Measurements from ENCODE around the gene EVA1A.

EVA1A gene

DNA sequence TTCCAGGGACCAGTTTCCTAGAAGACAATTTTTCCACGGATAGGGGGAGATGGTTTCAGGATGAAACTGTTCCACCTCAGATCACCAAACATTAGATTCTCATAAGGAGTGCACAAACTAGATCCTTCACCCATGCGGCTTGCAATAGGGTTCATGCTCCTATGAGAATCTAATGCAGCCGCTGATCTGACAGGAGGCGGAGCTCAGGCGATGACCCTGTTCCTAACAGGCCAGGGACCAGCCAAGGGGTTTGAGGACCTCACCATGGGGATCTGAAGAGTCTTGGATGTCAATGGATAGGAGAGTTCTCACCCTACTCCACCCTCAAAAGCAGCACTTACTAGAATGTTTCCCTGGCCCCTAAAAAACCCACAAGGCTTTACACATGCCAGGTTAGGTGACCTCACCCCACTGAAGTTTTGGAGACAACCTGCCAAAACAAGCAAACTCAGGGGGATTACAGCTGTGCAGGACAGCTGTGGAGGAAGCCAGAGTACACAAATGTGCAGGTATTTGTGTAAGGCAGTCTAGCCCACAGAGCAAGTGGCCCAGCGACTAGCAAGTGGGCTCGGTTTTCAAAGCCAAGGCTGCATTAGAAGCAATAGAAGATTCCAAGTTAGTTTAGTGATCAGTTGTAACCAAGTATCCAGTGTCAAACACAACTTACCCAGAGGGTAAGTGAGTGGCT is 3.9 kb downstream of the EVA1A start:
- Histone ChIP-seq H4K20me1 (ENCODE audit: insufficient read depth, low read length, poor library complexity, severe bottlenecking) (no peaks in the 10 kb centered on the region), H3K9ac (ENCODE audit: low read depth, low read length, poor library complexity, severe bottlenecking) (no peak overlapping the region)
- no peak for TF ChIP-seq CTCF (conservative IDR thresholded peaks at IDR 0.05; ENCODE audit: low read length)
- TF ChIP-seq EZH2phosphoT487 (IDR thresholded peaks at IDR 0.05; ENCODE audit: borderline replicate concordance) = no peak

DNA sequence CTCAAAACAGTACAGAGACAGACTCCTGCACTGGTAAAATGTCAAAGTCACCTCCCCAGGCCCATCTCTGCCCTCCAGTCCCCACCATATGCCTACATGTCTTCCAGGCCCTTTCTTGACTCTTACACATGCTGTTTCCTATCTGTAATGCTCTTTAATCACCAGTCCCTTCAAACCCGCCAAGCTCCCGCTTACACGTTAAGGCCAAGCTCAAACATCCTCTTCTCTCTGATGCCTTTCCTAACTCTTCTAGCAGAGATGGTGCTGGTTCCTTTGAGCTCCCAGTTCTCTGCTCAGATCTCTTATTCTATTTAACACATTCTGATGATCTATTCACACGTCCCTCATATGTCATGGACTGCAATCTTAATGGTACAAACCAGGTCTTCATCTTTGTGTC is 5.0 kb downstream of the EVA1A start:
- TF ChIP-seq CTCF (conservative IDR thresholded peaks at IDR 0.05; ENCODE audit: low read length) (no peak), EZH2phosphoT487 (IDR thresholded peaks at IDR 0.05; ENCODE audit: borderline replicate concordance) (no peak)
- peaks cover 7% of the 10 kb centered on the region for H3K4me1 ChIP-seq (ENCODE audit: insufficient read depth, low read length, poor library complexity, severe bottlenecking)
- no peak overlapping the region for H3K4me2 ChIP-seq (ENCODE audit: low read depth, low read length, poor library complexity, severe bottlenecking)

More for the DNA sequence above, 3.9 kb downstream of the EVA1A start:
- Histone ChIP-seq H3K4me3 (ENCODE audit: low read length, poor library complexity, severe bottlenecking) (no peak overlapping the region), H3K4me1 (ENCODE audit: insufficient read depth, low read length, poor library complexity, severe bottlenecking) (peaks cover 11% of the 10 kb centered on the region), H2AFZ (ENCODE audit: low read length) (no peak overlapping the region), H3K36me3 (ENCODE audit: insufficient read depth, low read length) (no peaks in the 10 kb centered on the region), H3K79me2 (ENCODE audit: insufficient read depth, low read length) (no peaks in the 10 kb centered on the region), H3K27me3 (ENCODE audit: insufficient read depth, low read length, poor library complexity, severe bottlenecking) (peaks cover 27% of the 10 kb centered on the region), H3K9me2 (replicated peaks; ENCODE audit: low read depth, low read length) (no peaks in the 10 kb centered on the region), H3F3A (ENCODE audit: low read depth) (no peaks in the 10 kb centered on the region), H3K9me3 (ENCODE audit: insufficient read depth, low read depth, low read length) (no peaks in the 10 kb centered on the region), H3K4me2 (ENCODE audit: low read depth, low read length, poor library complexity, severe bottlenecking) (no peak overlapping the region)

GRCh38 chr2:75553935-75554531 is 6.7 kb downstream of the EVA1A start:
- Histone ChIP-seq H3K9me2 (replicated peaks; ENCODE audit: low read depth, low read length) (no peaks in the 10 kb centered on the region), H2AFZ (ENCODE audit: low read length) (no peak overlapping the region), H3K9ac (ENCODE audit: low read depth, low read length, poor library complexity, severe bottlenecking) (no peak overlapping the region), H3K4me2 (ENCODE audit: low read depth, low read length, poor library complexity, severe bottlenecking) (no peak overlapping the region), H4K20me1 (ENCODE audit: insufficient read depth, low read length, poor library complexity, severe bottlenecking) (no peaks in the 10 kb centered on the region), H3K4me3 (ENCODE audit: low read length, poor library complexity, severe bottlenecking) (no peak overlapping the region), H3K79me2 (ENCODE audit: insufficient read depth, low read length) (no peaks in the 10 kb centered on the region), H3F3A (ENCODE audit: low read depth) (no peaks in the 10 kb centered on the region), H3K36me3 (ENCODE audit: insufficient read depth, low read length) (no peaks in the 10 kb centered on the region), H3K27me3 (ENCODE audit: insufficient read depth, low read length, poor library complexity, severe bottlenecking) (peaks cover 2% of the 10 kb centered on the region), H3K4me1 (ENCODE audit: insufficient read depth, low read length, poor library complexity, severe bottlenecking) (no peaks in the 10 kb centered on the region), H3K9me3 (ENCODE audit: insufficient read depth, low read depth, low read length) (no peaks in the 10 kb centered on the region)
- no peak for TF ChIP-seq EZH2phosphoT487 (IDR thresholded peaks at IDR 0.05; ENCODE audit: borderline replicate concordance)
- no peak for TF ChIP-seq CTCF (conservative IDR thresholded peaks at IDR 0.05; ENCODE audit: low read length)

More for the DNA sequence above, 5.0 kb downstream of the EVA1A start:
- Histone ChIP-seq H3K27me3 (ENCODE audit: insufficient read depth, low read length, poor library complexity, severe bottlenecking) (peaks cover 16% of the 10 kb centered on the region), H3F3A (ENCODE audit: low read depth) (no peaks in the 10 kb centered on the region), H3K9me2 (replicated peaks; ENCODE audit: low read depth, low read length) (no peaks in the 10 kb centered on the region), H3K79me2 (ENCODE audit: insufficient read depth, low read length) (no peaks in the 10 kb centered on the region), H3K9me3 (ENCODE audit: insufficient read depth, low read depth, low read length) (no peaks in the 10 kb centered on the region), H3K36me3 (ENCODE audit: insufficient read depth, low read length) (no peaks in the 10 kb centered on the region), H3K9ac (ENCODE audit: low read depth, low read length, poor library complexity, severe bottlenecking) (no peak overlapping the region), H4K20me1 (ENCODE audit: insufficient read depth, low read length, poor library complexity, severe bottlenecking) (no peaks in the 10 kb centered on the region), H2AFZ (ENCODE audit: low read length) (no peak overlapping the region), H3K4me3 (ENCODE audit: low read length, poor library complexity, severe bottlenecking) (no peak overlapping the region)
